NB4 (cell line): ENCODE results near the gene ANO7.

ENCODE experiments used
- DNase-seq: peaks from one replicate; pipeline ENCODE4 v3.0.0; 2010; ENCODE audit warnings: low read depth
- H3K4me3 ChIP-seq: one replicate; pipeline ENCODE4 v1.5.1; 2011; ENCODE audit warnings: mild to moderate bottlenecking, low read depth, low read length, moderate library complexity
- CTCF ChIP-seq: IDR thresholded peaks from one replicate; pipeline ENCODE4 v1.5.1; 2012; ENCODE audit warnings: low read depth, low read length
- MAX ChIP-seq: IDR thresholded peaks from 2 replicates; pipeline ENCODE4 v1.6.1; 2011; ENCODE audit warnings: low read depth, low read length
- MYC ChIP-seq: IDR thresholded peaks from 2 replicates; pipeline ENCODE4 v1.6.1; 2011; ENCODE audit warnings: low read depth, low read length
- POLR2A ChIP-seq: IDR thresholded peaks from 2 replicates; pipeline ENCODE4 v1.6.1; 2011; ENCODE audit warnings: mild to moderate bottlenecking; ENCODE audit not compliant: insufficient read length; ENCODE audit errors: extremely low read depth

The ANO7 gene

GRCh38 chr2:241179899-241180298, 8.6 kb upstream of the ANO7 start:
- DNase-seq: no peak
- no peak overlapping the region for H3K4me3 ChIP-seq
- no peak for TF ChIP-seq POLR2A
- no peak for TF ChIP-seq MYC
- no peak for TF ChIP-seq MAX
- no peak for TF ChIP-seq CTCF

GRCh38 chr2:241180495-241180894, 8.0 kb upstream of the ANO7 start:
- TF ChIP-seq MYC: no peak
- TF ChIP-seq MAX: no peak
- TF ChIP-seq CTCF: no peak
- TF ChIP-seq POLR2A: no peak
- H3K4me3 ChIP-seq: no peak overlapping the region
- no peak for DNase-seq

GRCh38 chr2:241182126-241182525, 6.4 kb upstream of the ANO7 start:
- TF ChIP-seq MYC: no peak
- TF ChIP-seq MAX: no peak
- TF ChIP-seq CTCF: no peak
- TF ChIP-seq POLR2A: no peak
- H3K4me3 ChIP-seq: no peak overlapping the region
- no peak for DNase-seq

- DNase-seq: no peak
- H3K4me3 ChIP-seq: no peak overlapping the region
- TF ChIP-seq MYC (no peak), MAX (no peak), CTCF (no peak), POLR2A (no peak)
Measured at GRCh38 chr2:241182531-241183133, 5.8 kb upstream of the ANO7 start.

DNA sequence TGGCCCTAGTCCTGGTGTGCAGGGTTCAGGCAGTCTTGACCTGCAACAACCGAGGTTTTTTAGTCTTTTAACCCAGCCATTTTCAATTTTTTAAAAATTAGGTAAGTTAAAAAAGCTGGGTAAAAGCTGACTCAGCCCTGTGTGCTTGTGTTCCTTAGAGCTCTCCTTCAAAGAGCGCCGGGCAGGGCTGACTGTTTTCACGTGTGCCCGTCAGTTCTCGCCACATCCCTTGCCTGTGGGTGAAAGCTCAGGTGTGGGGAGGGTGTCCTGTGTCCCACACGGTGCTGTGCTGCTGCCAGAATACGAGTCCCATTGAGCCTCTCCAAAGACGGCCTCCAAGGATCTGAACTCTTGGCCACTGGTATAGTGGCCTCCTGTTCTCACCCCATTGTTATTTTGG, 5.3 kb upstream of the ANO7 start:
- no peak overlapping the region for H3K4me3 ChIP-seq
- no peak for TF ChIP-seq POLR2A
- TF ChIP-seq MYC: no peak
- TF ChIP-seq CTCF: no peak
- no peak for TF ChIP-seq MAX
- no peak for DNase-seq

GRCh38 chr2:241184901-241185300, 3.6 kb upstream of the ANO7 start:
- DNase-seq: no peak
- no peak for TF ChIP-seq MAX
- no peak for TF ChIP-seq POLR2A
- H3K4me3 ChIP-seq: no peak overlapping the region
